Activated CD8-positive, alpha-beta memory T cell treated with anti-CD3 and anti-CD28 coated beads for 4 hours (primary cell): ENCODE data around the gene RASA3.
"Not testable (repeated sequence)": the region's sequence is repeated elsewhere in the genome, so short reads cannot be mapped to it uniquely, and the experiment has no call there.

Experiments used
- DNase-seq, 2 donors: peaks; one replicate each; pipeline ENCODE4 v3.0.0-alpha.2; 2020; ENCODE audit warnings: low read depth in 2 of 2

The RASA3 gene

DNA sequence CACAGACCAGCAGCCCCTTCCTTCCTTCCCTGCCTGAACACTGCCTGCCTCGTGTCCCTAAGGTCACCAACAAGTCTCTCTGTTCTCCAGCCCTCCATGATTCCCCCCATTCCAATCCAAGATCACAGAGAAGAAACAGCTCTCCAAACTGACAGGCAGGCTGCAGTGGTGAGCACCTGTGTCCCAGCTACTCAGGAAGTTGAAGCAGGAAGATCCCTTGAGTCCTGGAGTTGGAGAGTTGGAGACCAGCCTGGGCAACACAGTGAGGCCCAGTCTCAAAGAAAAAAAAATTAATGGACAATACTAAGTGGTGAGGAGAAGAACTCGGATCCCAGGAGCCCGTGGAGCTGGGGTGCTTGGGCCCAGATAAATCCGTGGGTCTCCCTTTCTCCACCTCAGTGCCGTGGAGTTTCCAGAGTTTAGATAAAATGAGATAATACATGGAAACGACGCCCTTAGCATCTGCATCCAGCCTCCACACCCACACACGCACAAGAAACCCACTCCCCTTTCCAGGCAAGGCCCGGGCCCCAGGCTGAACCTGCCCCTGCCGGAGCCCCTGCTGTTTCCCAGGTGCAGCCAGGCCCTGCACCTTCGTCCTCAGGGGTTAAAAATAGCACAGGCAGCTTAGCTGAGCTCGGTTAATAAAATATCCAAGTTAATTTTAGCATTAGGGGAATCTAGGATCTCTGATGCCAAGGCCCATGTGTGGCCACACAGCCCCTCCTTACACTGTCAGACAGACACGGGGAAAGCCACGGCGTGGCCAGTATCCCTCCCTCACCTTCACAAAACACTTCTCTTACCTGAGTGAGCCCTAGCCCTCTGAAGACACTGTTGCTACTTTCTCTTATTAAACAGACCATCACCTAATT, 4.7 kb downstream of the RASA3 start:
- no peak for DNase-seq

DNA sequence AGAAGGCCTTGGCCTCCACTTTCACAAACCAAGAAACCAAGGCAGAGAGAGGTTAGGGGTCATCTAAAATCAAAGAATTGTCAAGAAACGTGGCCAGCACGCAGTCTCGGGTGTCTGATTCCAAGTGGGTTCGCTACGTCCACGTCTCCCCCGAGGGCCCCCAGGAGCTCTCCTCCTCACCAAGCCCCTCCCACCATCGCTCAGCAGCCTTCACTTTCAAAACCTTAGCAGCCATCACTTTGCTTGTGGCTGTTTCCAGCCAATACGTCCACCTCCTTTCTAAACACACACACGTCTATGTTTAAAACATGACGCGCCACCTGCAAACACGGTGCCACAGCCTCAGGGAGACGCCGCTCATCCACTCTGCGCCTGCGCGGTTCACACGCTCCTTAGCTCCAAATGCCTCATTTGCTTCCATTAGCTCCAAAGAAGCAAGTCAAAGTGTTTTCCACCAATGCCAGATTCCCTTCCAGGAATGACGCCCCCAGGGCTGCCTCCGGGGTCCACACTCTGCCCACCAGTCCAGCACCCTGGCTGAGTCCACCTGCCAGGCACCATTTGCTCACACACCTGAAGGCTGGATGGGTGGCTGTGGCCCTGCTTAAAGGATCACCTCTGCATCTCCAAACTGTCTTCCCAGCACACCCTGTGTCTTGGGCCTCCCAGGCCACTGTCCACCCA, 5.5 kb downstream of the RASA3 start:
- no peak for DNase-seq

DNA sequence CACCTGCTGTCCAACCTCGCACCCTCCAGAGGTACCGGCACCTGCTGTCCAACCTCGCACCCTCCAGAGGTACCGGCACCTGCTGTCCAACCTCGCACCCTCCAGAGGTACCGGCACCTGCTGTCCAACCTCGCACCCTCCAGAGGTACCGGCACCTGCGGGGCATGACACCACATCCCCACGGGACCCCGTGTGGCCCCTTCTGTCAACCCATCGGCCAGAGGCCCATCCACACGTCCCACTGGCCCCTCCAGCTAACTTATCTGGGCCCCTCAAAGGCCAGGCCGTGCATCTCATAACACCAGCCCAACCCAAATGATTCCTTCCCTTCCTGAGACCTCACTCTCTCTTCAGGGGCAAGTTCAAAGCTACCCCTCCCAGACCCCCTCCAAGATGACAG, 6.3 kb downstream of the RASA3 start:
- DNase-seq: not testable (repeated sequence)

DNA sequence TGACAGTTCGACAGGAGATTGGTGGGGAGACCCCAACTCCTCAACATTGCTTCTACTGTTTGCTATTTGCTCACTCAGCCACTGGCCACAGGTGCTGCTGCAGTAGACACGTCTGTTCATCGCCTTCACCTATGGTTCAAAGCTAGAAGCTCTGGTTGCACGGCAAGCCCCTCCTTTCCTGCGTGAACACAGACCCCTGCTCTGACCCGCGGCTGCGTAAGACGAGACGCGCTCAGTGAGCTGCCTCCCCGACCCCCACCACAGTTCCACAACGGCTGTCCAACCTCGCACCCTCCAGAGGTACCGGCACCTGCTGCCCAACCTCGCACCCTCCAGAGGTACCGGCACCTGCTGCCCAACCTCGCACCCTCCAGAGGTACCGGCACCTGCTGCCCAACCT, 6.8 kb downstream of the RASA3 start:
- DNase-seq: no peak

DNA sequence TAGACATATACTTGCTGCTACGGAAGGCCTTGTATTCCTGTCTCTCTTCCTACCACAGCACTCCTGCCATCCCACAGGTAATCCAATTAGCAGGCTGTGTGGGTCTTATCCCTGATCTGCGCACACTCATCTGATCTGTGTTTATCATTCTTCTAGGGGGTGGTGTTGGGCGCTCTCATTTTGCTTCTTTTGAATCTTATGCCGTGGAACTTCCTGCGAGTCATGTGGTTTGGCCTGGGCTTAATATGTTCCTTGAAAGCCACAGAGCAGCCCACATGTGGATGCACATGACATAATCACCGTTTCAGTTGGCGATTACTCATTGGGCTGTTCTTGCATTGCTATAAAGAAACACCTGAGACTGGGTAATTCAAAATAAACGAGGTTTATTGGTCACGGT, 7.5 kb downstream of the RASA3 start:
- DNase-seq: peak; percentile 63 to 76

DNA sequence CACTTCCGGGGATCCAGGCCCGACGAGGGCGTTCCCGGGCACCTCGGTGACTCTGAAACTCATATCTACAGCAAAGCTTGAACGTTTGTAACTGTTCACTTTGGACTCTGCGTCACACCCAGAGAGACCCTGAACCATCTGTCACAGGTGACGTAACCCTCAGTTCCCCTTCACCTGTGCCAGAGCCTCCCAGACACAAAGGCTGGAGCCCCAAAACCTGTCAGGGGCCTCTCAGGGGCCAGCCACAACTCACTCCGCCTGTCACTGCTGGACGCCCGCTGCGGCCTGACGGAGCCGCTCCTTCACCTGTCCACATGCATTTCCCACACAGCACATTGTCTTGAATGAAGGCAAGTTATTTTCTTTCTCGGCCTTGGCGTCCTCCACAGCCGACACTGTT, 8.0 kb downstream of the RASA3 start:
- DNase-seq: no peak

DNA sequence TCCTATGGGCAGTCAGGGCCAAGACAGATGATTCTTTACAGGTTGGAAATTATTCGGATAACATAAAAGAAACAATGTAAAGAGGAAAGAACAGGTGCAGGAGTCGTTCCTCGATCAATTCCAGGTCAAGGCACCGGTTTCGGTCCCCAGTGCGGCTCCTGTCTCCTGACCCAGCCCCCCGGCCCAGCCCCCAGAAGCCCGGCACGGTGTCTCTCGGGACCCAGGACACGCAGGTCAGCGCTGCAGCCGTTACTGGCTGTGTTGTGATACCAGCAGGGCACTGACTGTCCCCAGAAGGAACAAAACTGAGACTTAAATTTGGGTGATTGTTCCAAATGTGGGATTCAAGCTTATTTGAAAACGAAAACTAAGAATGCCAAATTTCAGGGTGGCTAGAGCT, 8.5 kb downstream of the RASA3 start:
- DNase-seq: no peak

DNA sequence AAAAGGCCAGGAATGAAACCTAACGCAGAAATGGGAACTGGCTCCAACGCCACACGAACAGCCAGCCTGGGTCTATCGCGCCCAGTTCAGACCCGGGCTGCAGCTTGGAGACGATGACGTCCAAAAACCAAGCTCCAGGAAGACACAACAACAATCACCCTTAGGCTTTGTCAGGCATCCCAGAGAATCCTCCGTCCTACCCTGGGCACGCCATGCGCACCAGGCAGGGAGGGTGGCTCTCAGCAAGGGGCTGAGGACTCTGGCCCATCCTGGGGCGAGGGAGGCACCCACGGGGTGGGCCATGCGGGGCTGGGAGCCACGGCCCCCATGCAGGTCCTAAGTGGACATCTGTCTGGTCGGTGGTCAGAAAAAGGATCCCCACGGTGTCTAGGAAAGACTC, 9.0 kb downstream of the RASA3 start:
- no peak for DNase-seq

DNA sequence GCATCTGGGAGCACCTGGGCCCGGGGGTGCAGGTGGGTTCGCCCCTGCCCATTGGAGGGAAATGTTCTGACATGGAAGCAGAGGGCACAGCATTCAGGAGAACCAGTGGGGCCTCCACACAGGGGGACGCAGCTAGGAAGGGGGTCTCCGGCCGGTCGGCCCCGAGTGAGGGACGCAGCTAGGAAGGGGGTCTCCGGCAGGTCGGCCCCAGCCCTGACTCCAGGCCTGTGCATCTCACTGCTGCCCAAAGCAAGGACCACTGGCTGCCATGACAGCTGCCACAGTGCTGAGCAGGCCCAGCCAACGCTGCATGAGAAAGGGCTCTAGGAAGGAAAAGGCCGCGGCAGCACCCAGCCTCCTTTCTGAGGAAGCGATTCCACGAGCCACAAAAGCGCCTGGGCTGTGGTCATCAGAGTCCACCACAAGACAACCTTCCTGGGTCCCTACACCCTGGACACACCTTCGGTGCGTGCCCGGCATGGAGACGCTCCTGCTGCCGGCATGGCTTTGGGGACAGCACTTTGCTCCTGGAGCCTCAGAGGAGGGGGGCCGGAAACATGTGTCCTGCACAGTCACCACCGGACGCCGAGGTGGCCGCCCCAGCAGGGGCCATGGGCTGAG, 9.7 kb downstream of the RASA3 start:
- DNase-seq: no peak

DNA sequence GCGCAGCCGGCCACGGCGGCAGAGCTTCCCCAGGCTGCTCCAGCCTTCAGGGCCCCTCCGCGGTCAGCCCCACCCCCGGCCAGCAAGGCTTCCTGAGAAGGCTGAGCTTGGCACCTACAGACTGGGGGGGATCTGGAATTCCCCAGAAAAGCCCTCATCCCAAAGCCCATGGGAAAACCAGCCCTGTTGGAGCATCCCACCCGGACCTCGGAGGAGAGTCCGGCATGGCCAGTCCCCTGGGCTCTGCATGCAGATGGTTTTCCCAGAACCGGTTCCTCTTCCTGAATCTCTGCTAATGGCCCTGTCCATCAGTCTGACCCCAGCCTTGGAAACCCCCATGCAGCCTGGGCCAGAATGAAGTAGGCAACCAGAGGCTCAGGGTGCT, 10.3 kb downstream of the RASA3 start:
- no peak for DNase-seq

DNA sequence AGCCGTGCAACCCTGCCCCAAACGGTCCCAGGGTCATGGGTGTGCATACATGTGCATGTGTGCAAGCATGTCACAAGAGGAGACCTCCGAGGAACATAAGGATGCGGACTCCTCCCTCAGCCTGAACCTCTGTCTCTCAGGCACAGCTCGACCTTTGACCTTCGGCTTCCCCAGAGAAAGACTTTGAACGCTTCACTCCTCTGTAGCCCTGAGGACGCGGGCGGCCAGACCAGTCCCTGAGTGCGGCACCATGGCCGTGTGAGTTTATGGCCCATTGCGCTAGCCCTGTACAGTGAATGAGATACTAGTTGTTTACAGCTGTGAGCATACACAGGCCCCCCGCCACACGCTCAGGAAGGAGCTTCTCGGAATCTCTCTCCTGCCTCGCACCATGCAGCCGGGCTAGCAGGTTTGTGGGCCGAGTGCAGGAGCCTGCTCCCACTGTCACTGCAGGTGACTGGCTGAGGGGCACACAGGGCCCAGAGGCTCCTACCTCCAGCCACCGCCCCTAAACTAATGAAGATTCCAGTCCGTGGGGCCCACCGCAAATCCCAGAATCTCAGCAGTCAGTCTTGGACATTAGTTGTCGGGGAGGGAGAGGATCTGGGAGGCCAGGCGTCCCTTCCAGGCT, 10.8 kb downstream of the RASA3 start:
- no peak for DNase-seq

DNA sequence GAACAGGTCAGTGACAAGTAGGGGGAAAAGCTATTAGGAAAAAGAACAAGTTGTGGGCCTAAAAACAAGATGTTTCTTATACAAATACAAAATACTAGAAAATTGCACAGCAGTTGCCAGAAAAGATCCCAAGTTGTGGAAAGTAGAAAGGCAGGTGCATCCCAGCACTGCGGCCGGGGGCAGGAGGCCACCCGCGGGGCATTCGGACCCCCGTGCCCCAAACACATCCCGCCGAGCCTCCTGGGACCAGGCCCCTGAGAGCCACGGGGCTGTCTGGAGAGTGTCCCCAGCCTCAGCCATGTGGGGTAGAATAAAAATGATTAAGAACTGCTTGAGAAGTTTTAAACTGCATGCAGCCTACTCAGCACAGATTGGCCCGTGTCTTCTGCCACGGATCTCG, 11.4 kb downstream of the RASA3 start:
- no peak for DNase-seq

DNA sequence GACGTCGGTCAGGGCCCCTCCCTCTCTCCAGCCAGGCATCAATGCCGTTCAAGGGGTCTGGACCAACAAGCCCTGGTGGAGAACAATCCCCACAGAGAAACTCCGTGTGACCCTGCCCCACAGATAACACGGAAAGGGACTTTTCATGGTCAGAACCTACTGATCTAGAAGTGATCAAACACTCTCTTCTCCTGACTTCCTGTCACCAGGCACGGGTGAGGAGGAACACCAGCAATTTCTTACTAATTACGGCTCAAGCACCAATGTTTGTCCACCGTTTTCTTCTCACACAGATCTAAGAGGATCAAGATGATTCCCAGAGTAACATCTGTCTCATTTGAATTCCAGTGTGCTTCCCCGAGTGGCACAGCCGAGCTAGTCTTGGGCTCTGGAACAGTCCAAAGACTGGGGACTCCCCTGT, 11.8 kb downstream of the RASA3 start:
- DNase-seq: no peak

DNA sequence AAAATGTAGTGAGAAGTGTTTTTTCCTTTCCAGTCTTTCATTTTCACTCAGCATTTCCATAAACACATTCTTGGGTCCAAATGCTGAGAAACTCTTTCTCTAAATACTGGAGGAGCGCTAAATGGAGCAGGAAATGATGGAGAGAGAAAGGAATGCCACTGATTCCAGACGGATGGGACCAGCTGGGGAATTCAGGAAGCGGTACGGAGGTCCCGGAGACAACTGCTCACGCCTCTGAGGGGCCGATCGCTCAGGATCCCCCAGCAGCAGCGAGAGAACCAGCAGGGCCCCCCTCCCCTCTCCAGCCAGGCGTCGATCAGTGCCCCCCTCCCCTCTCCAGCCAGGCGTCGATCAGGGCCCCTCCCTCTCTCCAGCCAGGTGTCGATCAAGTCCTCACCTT, 13.2 kb downstream of the RASA3 start:
- no peak for DNase-seq

DNA sequence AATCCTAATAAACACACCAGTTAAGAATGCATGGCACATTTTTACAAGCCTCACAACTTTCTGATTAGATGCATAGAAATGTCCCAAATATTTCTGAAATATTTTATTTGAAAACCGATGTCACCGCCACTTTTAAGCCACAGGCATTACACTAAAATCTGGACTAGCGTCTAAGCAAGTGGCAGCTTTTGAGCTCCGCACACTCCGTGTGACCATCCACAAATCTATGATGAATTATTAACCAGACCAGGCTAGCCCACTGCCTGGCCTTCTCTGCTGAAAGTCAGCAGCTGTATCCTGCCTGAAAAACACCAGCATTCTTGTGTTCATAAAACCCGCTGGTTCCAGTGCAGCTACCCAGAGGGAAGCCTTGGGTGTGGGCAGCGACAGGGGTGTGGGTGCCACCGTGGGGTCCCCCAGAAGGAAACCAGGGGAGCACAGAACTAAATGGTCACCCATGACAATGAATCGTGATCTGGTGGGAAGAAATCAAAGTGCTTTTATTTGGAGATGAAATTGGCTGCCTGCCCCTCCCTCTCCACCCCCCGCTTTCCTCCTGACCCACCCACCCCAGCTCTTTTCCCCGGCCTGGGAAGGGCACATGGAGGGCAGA, 13.8 kb downstream of the RASA3 start:
- DNase-seq: no peak

DNA sequence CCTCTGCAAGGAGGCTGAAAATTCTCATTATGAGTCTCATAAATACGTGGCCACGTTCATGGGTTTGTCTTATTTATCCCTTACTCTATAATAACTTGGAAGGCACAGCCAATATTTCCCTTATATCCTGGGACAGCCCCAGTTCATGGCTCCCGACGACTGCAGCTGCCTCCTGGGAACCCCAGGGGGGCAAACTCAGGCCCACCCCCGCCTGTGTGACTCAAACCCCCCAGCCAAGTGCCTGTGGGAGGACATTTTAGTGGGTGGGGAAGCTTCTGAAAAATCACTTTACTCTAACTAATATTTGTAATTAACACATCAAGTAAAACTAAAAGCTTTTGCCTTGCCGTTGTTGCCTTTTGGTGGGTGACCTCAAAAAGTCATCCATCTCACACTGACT, 14.3 kb downstream of the RASA3 start:
- no peak for DNase-seq

DNA sequence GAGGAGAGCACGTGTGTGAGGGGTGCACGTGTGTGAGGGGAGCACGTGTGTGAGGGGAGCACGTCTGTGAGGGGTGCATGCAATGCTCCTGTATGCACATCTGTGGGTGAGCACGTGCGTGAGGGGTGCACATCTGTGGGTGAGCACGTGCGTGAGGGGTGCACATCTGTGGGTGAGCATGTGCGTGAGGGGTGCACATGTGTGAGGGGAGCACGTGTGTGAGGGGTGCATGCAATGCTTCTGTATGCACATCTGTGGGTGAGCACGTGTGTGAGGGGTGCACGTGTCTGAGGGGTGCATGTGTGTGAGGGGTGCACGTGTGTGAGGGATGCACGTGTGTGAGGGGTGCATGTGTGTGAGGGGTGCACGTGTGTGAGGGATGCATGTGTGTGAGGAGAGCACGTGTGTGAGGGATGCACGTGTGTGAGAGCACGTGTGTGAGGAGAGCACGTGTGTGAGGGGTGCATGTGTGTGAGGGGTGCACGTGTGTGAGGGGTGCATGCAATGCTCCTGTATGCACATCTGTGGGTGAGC, 15.0 kb downstream of the RASA3 start:
- DNase-seq: not testable (repeated sequence)

DNA sequence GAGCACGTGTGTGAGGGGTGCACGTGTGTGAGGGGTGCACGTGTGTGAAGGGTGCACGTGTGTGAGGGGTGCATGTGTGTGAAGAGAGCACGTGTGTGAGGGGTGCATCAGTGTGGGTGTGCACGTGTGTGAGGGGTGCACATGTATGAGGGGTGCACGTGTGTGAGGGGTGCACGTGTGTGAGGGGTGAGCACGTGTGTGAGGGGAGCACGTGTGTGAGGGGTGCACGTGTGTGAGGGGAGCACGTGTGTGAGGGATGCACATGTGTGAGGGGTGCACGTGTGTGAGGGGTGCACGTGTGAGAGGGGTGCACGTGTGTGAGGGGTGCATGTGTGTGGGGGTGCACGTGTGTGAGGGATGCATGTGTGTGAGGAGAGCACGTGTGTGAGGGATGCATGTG, 15.7 kb downstream of the RASA3 start:
- no peak for DNase-seq

DNA sequence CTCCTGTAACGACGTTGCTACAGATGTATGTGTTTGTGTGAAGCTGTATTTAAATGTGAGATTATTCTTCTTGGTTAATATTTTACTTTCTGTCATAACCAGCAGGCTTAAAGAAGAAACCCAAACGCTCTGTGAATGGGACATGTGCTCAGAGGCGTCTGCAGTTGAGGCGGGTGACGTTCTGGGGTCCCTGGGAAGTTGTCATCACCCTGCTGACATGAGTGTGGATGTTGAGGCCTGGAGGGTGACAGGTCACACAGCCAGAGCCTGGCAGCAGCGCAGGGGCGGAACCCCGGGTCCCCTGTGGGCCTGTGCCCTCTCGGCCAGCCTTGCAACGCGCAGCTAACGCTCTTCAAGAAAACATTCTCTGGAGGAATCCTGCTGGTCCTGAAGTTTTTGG, 16.6 kb downstream of the RASA3 start:
- DNase-seq: no peak

DNA sequence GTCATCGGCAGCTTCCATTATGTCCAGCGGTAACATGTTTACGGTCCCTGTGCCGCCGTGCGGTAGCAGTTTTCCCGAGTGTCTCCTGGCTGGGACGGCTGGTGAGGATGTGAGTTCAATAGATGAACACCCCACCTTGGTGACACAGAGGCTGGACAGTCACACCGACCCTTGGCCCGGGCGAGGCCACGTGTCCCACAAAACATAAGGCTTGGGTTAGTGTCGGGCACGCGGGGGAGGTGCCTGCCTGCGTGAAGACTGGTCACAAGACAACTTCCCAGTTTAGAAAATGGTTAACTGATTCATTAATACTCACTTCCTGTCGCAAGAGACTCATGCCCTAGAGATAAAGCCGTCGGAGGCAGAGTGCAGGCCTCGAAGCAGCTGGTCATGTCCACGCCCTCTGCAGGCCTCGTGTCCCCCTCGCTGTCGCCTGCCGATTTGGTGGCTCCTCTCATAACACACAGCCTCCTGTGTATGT, 17.2 kb downstream of the RASA3 start:
- no peak for DNase-seq

DNA sequence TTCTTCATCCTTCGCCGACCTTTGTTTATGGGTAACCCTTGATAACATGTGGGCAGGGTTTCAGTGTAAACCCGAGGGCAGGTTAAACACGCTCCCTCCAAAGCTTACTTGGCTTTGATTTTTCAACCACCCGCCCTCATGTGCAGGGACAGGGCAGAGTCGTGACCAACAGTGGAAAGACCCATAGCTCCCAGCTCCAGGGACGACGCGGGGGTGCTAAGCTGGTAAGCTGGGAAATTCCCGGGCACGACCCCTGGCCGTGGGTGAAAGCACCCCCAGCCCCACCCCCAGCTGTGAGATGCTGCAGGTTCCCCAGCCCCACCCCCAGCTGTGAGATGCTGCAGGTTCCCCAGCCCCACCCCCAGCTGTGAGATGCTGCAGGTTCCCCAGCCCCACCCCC, 17.8 kb downstream of the RASA3 start:
- DNase-seq: not testable (repeated sequence)
